Measurements from ENCODE around the gene WDR3.
A peak's percentile ranks its signal among the peaks of the same experiment; 100 is the strongest.

WDR3 gene

DNA sequence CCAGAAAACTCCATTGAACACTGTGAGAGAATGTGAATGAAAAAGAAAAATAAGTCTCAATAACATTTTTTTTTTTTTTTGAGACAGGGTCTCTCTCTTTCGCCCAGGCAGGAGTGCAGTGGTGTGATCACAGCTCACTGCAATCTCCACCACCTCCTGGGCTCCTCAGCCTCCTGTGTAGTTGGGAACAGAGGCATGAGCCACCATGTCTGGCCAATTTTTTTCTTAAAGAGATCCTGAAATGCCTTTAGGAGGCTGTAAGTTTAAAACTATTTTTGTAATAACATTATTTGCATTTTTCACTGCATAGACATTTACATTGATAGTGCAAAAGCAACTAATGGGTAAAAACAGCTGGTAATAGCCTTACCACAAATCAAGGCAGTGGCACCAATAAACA, 35.5 kb upstream of the WDR3 start:
- DNase-seq (ENCODE audit: low read depth): no peak
- TF ChIP-seq, protein P1, sequence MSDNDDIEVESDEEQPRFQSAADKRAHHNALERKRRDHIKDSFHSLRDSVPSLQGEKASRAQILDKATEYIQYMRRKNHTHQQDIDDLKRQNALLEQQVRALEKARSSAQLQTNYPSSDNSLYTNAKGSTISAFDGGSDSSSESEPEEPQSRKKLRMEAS (IDR thresholded peaks at IDR 0.05; ENCODE audit: low read depth, low read length): no peak
- no peak for TF ChIP-seq POLR2A (IDR thresholded peaks at IDR 0.05; ENCODE audit: extremely low read depth, insufficient read length)
- no peak for TF ChIP-seq MYC (IDR thresholded peaks at IDR 0.05; ENCODE audit: low read depth, low read length)
- H3K4me3 ChIP-seq (ENCODE audit: low read depth, low read length): no peak overlapping the region

- TF ChIP-seq, protein P1 (IDR thresholded peaks at IDR 0.05; ENCODE audit: low read depth, low read length): 0 out of 2 replicates have a peak, but pooled peaks have one; percentile 16
- TF ChIP-seq POLR2A (IDR thresholded peaks at IDR 0.05; ENCODE audit: extremely low read depth, insufficient read length) (no peak), MYC (IDR thresholded peaks at IDR 0.05; ENCODE audit: low read depth, low read length) (no peak)
- TF ChIP-seq, protein P2, sequence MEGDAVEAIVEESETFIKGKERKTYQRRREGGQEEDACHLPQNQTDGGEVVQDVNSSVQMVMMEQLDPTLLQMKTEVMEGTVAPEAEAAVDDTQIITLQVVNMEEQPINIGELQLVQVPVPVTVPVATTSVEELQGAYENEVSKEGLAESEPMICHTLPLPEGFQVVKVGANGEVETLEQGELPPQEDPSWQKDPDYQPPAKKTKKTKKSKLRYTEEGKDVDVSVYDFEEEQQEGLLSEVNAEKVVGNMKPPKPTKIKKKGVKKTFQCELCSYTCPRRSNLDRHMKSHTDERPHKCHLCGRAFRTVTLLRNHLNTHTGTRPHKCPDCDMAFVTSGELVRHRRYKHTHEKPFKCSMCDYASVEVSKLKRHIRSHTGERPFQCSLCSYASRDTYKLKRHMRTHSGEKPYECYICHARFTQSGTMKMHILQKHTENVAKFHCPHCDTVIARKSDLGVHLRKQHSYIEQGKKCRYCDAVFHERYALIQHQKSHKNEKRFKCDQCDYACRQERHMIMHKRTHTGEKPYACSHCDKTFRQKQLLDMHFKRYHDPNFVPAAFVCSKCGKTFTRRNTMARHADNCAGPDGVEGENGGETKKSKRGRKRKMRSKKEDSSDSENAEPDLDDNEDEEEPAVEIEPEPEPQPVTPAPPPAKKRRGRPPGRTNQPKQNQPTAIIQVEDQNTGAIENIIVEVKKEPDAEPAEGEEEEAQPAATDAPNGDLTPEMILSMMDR (IDR thresholded peaks at IDR 0.05; ENCODE audit: low read depth, low read length): peak; percentile 60
- peak; percentile 72 for DNase-seq (ENCODE audit: low read depth)
- no peak overlapping the region for H3K4me3 ChIP-seq (ENCODE audit: low read depth, low read length)
Measured at GRCh38 chr1:117895482-117896114, 33.9 kb upstream of the WDR3 start.

GRCh38 chr1:117897551-117897950, 32.0 kb upstream of the WDR3 start:
- DNase-seq (ENCODE audit: low read depth): no peak
- TF ChIP-seq MYC (IDR thresholded peaks at IDR 0.05; ENCODE audit: low read depth, low read length) (no peak), POLR2A (IDR thresholded peaks at IDR 0.05; ENCODE audit: extremely low read depth, insufficient read length) (no peak)
- TF ChIP-seq, protein P1 (IDR thresholded peaks at IDR 0.05; ENCODE audit: low read depth, low read length): no peak
- TF ChIP-seq, protein P2 (IDR thresholded peaks at IDR 0.05; ENCODE audit: low read depth, low read length): no peak
- no peak overlapping the region for H3K4me3 ChIP-seq (ENCODE audit: low read depth, low read length)

GRCh38 chr1:117899801-117900200, 29.7 kb upstream of the WDR3 start:
- no peak overlapping the region for H3K4me3 ChIP-seq (ENCODE audit: low read depth, low read length)
- no peak for DNase-seq (ENCODE audit: low read depth)
- TF ChIP-seq, protein P2 (IDR thresholded peaks at IDR 0.05; ENCODE audit: low read depth, low read length): no peak
- no peak for TF ChIP-seq MYC (IDR thresholded peaks at IDR 0.05; ENCODE audit: low read depth, low read length)
- TF ChIP-seq POLR2A (IDR thresholded peaks at IDR 0.05; ENCODE audit: extremely low read depth, insufficient read length): no peak
- TF ChIP-seq, protein P1 (IDR thresholded peaks at IDR 0.05; ENCODE audit: low read depth, low read length): no peak

- no peak for DNase-seq (ENCODE audit: low read depth)
- no peak overlapping the region for H3K4me3 ChIP-seq (ENCODE audit: low read depth, low read length)
- TF ChIP-seq POLR2A (IDR thresholded peaks at IDR 0.05; ENCODE audit: extremely low read depth, insufficient read length) (no peak), MYC (IDR thresholded peaks at IDR 0.05; ENCODE audit: low read depth, low read length) (no peak)
- TF ChIP-seq, protein P2 (IDR thresholded peaks at IDR 0.05; ENCODE audit: low read depth, low read length): no peak
- TF ChIP-seq, protein P1 (IDR thresholded peaks at IDR 0.05; ENCODE audit: low read depth, low read length): no peak
Measured at GRCh38 chr1:117902944-117903343, 26.6 kb upstream of the WDR3 start.

- no peak for DNase-seq (ENCODE audit: low read depth)
- TF ChIP-seq, protein P2 (IDR thresholded peaks at IDR 0.05; ENCODE audit: low read depth, low read length): no peak
- TF ChIP-seq, protein P1 (IDR thresholded peaks at IDR 0.05; ENCODE audit: low read depth, low read length): no peak
- TF ChIP-seq POLR2A (IDR thresholded peaks at IDR 0.05; ENCODE audit: extremely low read depth, insufficient read length) (no peak), MYC (IDR thresholded peaks at IDR 0.05; ENCODE audit: low read depth, low read length) (no peak)
Measured at GRCh38 chr1:117904485-117904884, 25.1 kb upstream of the WDR3 start.

More at GRCh38 chr1:117904485-117904884, 25.1 kb upstream of the WDR3 start:
- H3K4me3 ChIP-seq (ENCODE audit: low read depth, low read length): no peak overlapping the region
